Measurements from ENCODE around the gene SSTR4.

The SSTR4 gene

DNA sequence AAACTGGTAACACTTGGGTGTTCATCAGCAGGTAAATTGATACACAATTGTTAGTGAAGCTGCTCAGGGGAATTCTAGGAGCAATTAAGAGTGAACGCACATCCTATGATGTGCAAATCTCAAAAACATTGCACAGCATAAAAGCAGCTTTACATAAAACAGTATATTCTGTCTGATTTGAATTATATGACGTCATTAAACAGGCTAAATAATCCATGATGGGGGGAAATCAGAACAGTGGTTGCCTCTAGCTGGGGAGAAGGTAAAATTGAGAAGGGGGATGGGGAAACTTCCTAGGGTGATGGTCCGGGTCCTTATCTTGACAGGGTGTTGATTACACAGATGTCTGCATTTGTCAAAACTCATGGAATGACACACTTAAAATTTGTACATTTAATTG lies 31.7 kb downstream of the SSTR4 start:
- no peak overlapping the region for H3K9ac ChIP-seq (ENCODE audit: low read length in 2 of 2)
- H3K36me3 ChIP-seq (ENCODE audit: control insufficient read depth in 2 of 2, insufficient read depth in 2 of 2, low read length in 2 of 2), result no peaks in the 10 kb centered on the region
- H3K4me1 ChIP-seq (ENCODE audit: control insufficient read depth, insufficient read depth, low read length), result peaks cover 9% of the 10 kb centered on the region
- no peaks in the 10 kb centered on the region for H3K9me3 ChIP-seq (ENCODE audit: control insufficient read depth in 2 of 2, low read length in 2 of 2)
- H3K4me3 ChIP-seq (ENCODE audit: low read length in 2 of 2), result no peak overlapping the region
- no peak overlapping the region for H3K27ac ChIP-seq (ENCODE audit: low read length)
- H3K27me3 ChIP-seq (ENCODE audit: control insufficient read depth in 1 of 2, insufficient read depth in 2 of 2, low read length in 2 of 2), result peaks cover 0 to 3% of the 10 kb centered on the region in 2 donors

DNA sequence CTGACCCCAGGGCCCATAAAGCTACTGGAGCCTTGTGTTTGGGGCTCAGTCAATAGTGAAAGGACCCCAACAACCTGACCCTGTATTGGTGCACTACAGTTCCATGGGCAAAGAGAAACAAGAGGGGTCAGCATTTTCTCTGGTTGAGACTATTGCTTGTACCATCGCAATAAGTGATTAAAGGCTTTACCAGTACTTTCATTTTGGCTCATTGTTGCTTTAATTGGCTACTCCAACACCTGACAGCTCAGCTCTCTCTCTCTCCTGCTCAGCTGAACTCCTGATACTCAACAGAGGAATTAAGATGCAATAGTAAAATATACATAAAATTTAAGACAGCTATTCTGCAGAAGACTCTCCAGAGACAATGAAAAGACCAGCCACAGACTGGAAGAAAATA lies 33.2 kb downstream of the SSTR4 start:
- Histone ChIP-seq H3K4me3 (ENCODE audit: low read length in 2 of 2) (no peak overlapping the region), H3K27me3 (ENCODE audit: control insufficient read depth in 1 of 2, insufficient read depth in 2 of 2, low read length in 2 of 2) (peaks cover 0 to 3% of the 10 kb centered on the region in 2 donors), H3K36me3 (ENCODE audit: control insufficient read depth in 2 of 2, insufficient read depth in 2 of 2, low read length in 2 of 2) (no peaks in the 10 kb centered on the region), H3K4me1 (ENCODE audit: control insufficient read depth, insufficient read depth, low read length) (no peaks in the 10 kb centered on the region), H3K9ac (ENCODE audit: low read length in 2 of 2) (no peak overlapping the region), H3K9me3 (ENCODE audit: control insufficient read depth in 2 of 2, low read length in 2 of 2) (no peaks in the 10 kb centered on the region), H3K27ac (ENCODE audit: low read length) (no peak overlapping the region)

DNA sequence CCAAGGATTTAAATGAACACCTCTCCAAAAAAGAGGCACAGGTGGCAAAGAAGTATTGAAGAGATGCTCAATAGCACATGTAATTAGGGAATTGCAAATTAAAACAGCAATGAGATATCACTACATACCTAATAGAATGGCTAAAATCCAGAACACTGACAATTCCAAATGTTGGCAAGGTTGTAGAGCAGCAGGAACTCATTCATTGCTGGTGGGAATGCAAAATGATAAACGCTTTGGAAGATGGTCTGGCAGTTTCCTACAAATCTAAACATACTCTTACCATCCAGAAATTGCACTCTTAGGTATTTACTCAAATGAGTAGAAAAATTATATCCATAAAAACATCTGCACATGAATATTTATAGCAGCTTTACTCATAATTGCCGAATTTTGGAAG lies 34.0 kb downstream of the SSTR4 start:
- H3K9me3 ChIP-seq (ENCODE audit: control insufficient read depth in 2 of 2, low read length in 2 of 2), result no peaks in the 10 kb centered on the region
- no peak overlapping the region for H3K27ac ChIP-seq (ENCODE audit: low read length)
- no peaks in the 10 kb centered on the region for H3K4me1 ChIP-seq (ENCODE audit: control insufficient read depth, insufficient read depth, low read length)
- H3K36me3 ChIP-seq (ENCODE audit: control insufficient read depth in 2 of 2, insufficient read depth in 2 of 2, low read length in 2 of 2), result no peaks in the 10 kb centered on the region
- H3K9ac ChIP-seq (ENCODE audit: low read length in 2 of 2), result no peak overlapping the region
- peaks cover 0 to 3% of the 10 kb centered on the region in 2 donors for H3K27me3 ChIP-seq (ENCODE audit: control insufficient read depth in 1 of 2, insufficient read depth in 2 of 2, low read length in 2 of 2)
- H3K4me3 ChIP-seq (ENCODE audit: low read length in 2 of 2), result no peak overlapping the region

DNA sequence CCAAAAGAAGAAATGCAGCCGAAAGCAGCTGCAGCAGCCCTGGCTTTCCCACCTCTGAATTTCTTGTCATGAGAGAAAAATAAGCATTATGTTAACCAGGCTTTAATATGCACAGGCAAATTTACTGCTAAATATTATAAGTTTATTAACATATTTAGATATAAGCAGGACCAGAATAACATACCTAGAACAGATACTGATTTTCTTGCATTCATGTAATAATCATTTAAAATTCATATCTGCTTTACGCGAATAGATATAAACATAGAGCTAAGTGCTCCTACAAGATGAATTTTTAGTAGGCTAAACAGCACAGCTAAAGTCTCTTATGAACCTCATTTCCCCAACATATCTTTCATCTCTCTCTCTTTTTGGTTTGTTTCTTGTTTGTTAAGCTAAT lies 36.3 kb downstream of the SSTR4 start:
- Histone ChIP-seq H3K4me3 (ENCODE audit: low read length in 2 of 2) (no peak overlapping the region), H3K9me3 (ENCODE audit: control insufficient read depth in 2 of 2, low read length in 2 of 2) (no peaks in the 10 kb centered on the region), H3K4me1 (ENCODE audit: control insufficient read depth, insufficient read depth, low read length) (no peaks in the 10 kb centered on the region), H3K27me3 (ENCODE audit: control insufficient read depth in 1 of 2, insufficient read depth in 2 of 2, low read length in 2 of 2) (peaks cover 0 to 3% of the 10 kb centered on the region in 2 donors), H3K9ac (ENCODE audit: low read length in 2 of 2) (no peak overlapping the region), H3K27ac (ENCODE audit: low read length) (no peak overlapping the region), H3K36me3 (ENCODE audit: control insufficient read depth in 2 of 2, insufficient read depth in 2 of 2, low read length in 2 of 2) (no peaks in the 10 kb centered on the region)

DNA sequence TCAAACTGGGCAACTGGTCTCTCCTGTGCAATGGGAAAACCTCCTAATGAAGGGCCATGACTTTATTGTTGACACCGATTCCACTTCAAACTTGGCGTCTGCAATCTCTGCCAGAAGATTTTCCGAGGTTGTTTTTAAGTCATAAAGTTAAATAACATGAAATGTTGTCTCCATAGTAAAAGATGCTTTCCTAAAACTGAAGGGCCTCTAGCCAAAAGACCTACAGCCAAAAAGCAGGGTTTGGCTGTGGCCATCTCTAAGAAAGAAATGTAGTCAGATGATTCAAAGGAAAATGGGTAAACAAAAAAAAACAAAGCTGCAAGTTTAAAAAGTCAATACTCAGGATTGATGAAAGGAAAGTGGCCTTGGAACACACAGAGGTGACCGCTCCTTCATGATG lies 36.9 kb downstream of the SSTR4 start:
- Histone ChIP-seq H3K4me1 (ENCODE audit: control insufficient read depth, insufficient read depth, low read length) (no peaks in the 10 kb centered on the region), H3K9me3 (ENCODE audit: control insufficient read depth in 2 of 2, low read length in 2 of 2) (no peaks in the 10 kb centered on the region), H3K36me3 (ENCODE audit: control insufficient read depth in 2 of 2, insufficient read depth in 2 of 2, low read length in 2 of 2) (no peaks in the 10 kb centered on the region), H3K4me3 (ENCODE audit: low read length in 2 of 2) (no peak overlapping the region), H3K9ac (ENCODE audit: low read length in 2 of 2) (no peak overlapping the region), H3K27ac (ENCODE audit: low read length) (no peak overlapping the region), H3K27me3 (ENCODE audit: control insufficient read depth in 1 of 2, insufficient read depth in 2 of 2, low read length in 2 of 2) (peaks cover 0 to 3% of the 10 kb centered on the region in 2 donors)

DNA sequence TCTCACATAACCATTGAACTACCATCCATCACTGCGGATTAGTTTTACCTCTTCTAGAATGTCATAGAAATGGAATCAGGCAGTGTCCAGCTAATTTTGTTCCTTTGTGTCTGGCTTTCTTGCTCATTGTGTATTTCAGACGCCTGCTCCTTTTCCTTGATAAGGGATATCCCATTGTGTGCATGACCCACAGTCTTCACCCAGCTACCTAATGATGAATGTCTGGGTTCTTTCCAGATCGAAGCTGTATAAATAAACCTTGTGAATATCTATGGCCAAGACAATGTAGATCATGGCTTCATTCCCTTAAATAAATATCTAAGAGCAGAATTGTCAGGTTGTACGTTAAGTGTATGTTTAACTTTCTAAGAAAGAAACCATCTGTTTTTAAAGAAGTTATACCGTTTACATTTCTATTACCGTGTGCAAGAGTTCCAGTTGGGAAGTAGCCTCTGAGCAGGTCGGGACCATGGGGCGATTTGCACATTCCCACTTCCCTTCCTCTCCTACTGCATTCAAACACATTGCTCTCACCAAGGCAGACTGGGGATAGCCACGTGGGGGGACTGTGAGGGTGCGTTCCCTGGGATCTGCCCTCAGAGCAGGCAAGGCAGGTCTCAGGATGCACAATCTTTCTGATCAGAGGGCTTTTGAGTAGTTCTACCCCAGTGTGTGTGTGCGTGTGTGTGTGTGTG lies 37.9 kb downstream of the SSTR4 start:
- no peak overlapping the region for H3K4me3 ChIP-seq (ENCODE audit: low read length in 2 of 2)
- no peak overlapping the region for H3K9ac ChIP-seq (ENCODE audit: low read length in 2 of 2)
- no peaks in the 10 kb centered on the region for H3K9me3 ChIP-seq (ENCODE audit: control insufficient read depth in 2 of 2, low read length in 2 of 2)
- no peaks in the 10 kb centered on the region for H3K36me3 ChIP-seq (ENCODE audit: control insufficient read depth in 2 of 2, insufficient read depth in 2 of 2, low read length in 2 of 2)
- no peak overlapping the region for H3K27ac ChIP-seq (ENCODE audit: low read length)
- H3K4me1 ChIP-seq (ENCODE audit: control insufficient read depth, insufficient read depth, low read length), result no peaks in the 10 kb centered on the region
- no peaks in the 10 kb centered on the region for H3K27me3 ChIP-seq (ENCODE audit: control insufficient read depth in 1 of 2, insufficient read depth in 2 of 2, low read length in 2 of 2)

DNA sequence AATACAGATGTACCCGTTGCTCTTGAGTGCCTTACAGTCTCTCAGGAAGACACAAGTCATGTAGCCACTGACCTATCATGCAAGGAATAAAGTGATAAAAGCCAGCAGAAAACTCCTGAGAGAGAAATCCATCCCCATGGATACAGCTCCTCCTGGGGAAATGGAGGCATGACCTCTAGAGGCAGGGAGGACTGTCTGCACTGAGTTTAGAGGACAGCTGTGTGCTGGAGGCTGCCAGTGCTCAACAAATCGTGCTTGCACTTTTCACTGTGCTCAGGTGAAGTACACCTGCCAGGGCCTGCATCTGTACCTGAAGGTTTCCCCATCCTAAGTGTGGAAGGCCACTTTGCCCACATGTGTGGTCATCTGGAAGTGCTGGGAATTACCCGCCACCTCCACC lies 38.9 kb downstream of the SSTR4 start:
- Histone ChIP-seq H3K27ac (ENCODE audit: low read length) (no peak overlapping the region), H3K36me3 (ENCODE audit: control insufficient read depth in 2 of 2, insufficient read depth in 2 of 2, low read length in 2 of 2) (no peaks in the 10 kb centered on the region), H3K4me1 (ENCODE audit: control insufficient read depth, insufficient read depth, low read length) (no peaks in the 10 kb centered on the region), H3K9ac (ENCODE audit: low read length in 2 of 2) (no peak overlapping the region), H3K4me3 (ENCODE audit: low read length in 2 of 2) (no peak overlapping the region), H3K27me3 (ENCODE audit: control insufficient read depth in 1 of 2, insufficient read depth in 2 of 2, low read length in 2 of 2) (no peaks in the 10 kb centered on the region), H3K9me3 (ENCODE audit: control insufficient read depth in 2 of 2, low read length in 2 of 2) (no peaks in the 10 kb centered on the region)

DNA sequence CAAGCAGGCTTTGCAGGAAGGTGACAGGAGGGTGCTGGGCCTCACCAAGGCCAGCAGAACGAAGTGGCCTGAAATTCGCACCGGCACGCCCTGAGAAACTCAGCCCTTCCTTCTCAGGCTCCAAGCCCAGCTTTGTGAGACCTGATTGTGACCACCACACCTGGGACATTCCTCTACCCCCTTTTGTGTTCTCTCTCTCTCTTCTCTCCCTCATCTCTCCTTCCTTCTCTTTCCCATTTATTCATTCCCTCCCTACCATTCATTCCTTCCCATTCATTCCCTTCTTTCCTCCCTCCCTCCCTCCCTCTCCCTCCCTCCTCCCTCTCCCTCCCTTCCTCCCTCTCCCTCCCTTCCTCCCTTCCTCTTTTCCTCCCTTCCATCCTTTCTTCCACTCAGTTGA lies 42.2 kb downstream of the SSTR4 start:
- no peak overlapping the region for H3K9ac ChIP-seq (ENCODE audit: low read length in 2 of 2)
- H3K27ac ChIP-seq (ENCODE audit: low read length), result no peak overlapping the region
- H3K27me3 ChIP-seq (ENCODE audit: control insufficient read depth in 1 of 2, insufficient read depth in 2 of 2, low read length in 2 of 2), result no peaks in the 10 kb centered on the region
- H3K36me3 ChIP-seq (ENCODE audit: control insufficient read depth in 2 of 2, insufficient read depth in 2 of 2, low read length in 2 of 2), result no peaks in the 10 kb centered on the region
- H3K4me3 ChIP-seq (ENCODE audit: low read length in 2 of 2), result no peak overlapping the region
- peaks cover 5% of the 10 kb centered on the region for H3K4me1 ChIP-seq (ENCODE audit: control insufficient read depth, insufficient read depth, low read length)
- no peaks in the 10 kb centered on the region for H3K9me3 ChIP-seq (ENCODE audit: control insufficient read depth in 2 of 2, low read length in 2 of 2)

DNA sequence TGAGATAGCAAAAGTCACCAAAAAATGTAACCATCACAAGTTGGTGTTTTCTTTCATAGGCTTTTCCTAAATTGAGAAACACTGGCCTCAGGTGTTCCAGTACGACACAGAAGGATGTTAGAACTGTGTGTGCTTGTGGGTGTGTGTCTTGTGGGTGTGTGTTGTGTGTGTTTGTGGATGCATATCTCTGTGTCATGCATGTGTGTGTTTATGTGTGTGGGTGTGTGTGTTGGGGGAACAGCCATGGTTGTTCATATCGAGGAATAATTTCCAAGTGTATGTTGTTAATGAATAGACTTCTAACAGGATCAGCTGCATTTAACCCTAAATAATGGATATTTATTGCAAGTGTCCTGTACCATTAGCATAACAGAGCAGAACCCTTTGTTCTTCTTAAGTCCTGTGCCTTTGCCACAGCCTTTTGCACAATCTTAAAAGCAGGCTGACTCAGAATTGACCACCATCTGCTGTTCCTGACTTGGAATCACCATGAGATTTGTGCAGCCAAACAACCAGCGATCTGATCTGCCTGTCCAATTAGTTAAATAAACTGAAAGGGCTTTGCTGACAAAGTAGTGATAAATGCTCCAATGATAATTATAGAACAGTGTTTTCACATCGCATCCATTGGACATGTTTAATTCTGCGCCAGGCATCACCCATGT lies 43.4 kb downstream of the SSTR4 start:
- no peak overlapping the region for H3K9ac ChIP-seq (ENCODE audit: low read length in 2 of 2)
- H3K36me3 ChIP-seq (ENCODE audit: control insufficient read depth in 2 of 2, insufficient read depth in 2 of 2, low read length in 2 of 2), result no peaks in the 10 kb centered on the region
- H3K27me3 ChIP-seq (ENCODE audit: control insufficient read depth in 1 of 2, insufficient read depth in 2 of 2, low read length in 2 of 2), result no peaks in the 10 kb centered on the region
- no peak overlapping the region for H3K27ac ChIP-seq (ENCODE audit: low read length)
- peaks cover 5% of the 10 kb centered on the region for H3K4me1 ChIP-seq (ENCODE audit: control insufficient read depth, insufficient read depth, low read length)
- H3K4me3 ChIP-seq (ENCODE audit: low read length in 2 of 2), result no peak overlapping the region
- H3K9me3 ChIP-seq (ENCODE audit: control insufficient read depth in 2 of 2, low read length in 2 of 2), result no peaks in the 10 kb centered on the region

DNA sequence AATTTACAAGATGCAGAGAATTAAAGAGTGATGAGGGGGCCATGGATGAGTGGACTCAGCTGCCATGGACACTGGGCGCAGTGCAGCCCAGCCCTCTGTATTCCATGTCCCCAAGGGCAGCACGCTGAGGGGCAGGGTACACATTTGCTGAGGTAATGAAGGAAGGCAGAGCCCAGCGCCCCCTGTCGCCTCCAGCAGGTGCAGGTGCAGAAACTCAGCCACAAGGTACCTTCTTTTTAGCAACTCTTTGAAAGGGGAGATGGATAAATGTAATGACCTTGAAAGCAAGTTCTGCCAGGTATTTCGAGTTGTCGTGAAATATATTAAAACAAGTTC lies 43.9 kb downstream of the SSTR4 start:
- no peak overlapping the region for H3K9ac ChIP-seq (ENCODE audit: low read length in 2 of 2)
- H3K4me3 ChIP-seq (ENCODE audit: low read length in 2 of 2), result no peak overlapping the region
- no peaks in the 10 kb centered on the region for H3K36me3 ChIP-seq (ENCODE audit: control insufficient read depth in 2 of 2, insufficient read depth in 2 of 2, low read length in 2 of 2)
- peaks cover 5% of the 10 kb centered on the region for H3K4me1 ChIP-seq (ENCODE audit: control insufficient read depth, insufficient read depth, low read length)
- H3K27ac ChIP-seq (ENCODE audit: low read length), result no peak overlapping the region
- H3K27me3 ChIP-seq (ENCODE audit: control insufficient read depth in 1 of 2, insufficient read depth in 2 of 2, low read length in 2 of 2), result no peaks in the 10 kb centered on the region
- no peaks in the 10 kb centered on the region for H3K9me3 ChIP-seq (ENCODE audit: control insufficient read depth in 2 of 2, low read length in 2 of 2)

DNA sequence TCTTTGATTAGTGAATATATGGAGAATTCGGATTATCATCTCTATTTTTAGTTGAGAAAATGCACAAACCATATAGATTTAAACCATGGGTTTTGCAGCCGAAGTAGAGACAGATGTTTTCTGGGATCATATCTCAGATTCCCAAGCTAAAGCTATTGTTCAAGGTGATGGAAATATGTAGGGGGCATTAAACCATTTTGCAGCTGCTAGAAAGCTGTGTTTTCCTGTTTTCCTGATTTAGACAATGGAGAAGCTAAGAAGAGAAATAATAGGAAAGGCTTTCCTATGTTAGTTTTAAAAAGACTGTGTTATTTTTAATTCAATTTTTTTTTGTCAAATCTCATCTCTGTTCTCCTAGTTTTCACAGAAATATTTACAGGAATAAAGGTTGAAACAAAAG lies 44.8 kb downstream of the SSTR4 start:
- Histone ChIP-seq H3K27ac (ENCODE audit: low read length) (no peak overlapping the region), H3K4me3 (ENCODE audit: low read length in 2 of 2) (no peak overlapping the region), H3K36me3 (ENCODE audit: control insufficient read depth in 2 of 2, insufficient read depth in 2 of 2, low read length in 2 of 2) (no peaks in the 10 kb centered on the region), H3K27me3 (ENCODE audit: control insufficient read depth in 1 of 2, insufficient read depth in 2 of 2, low read length in 2 of 2) (no peaks in the 10 kb centered on the region), H3K9me3 (ENCODE audit: control insufficient read depth in 2 of 2, low read length in 2 of 2) (no peaks in the 10 kb centered on the region), H3K9ac (ENCODE audit: low read length in 2 of 2) (no peak overlapping the region), H3K4me1 (ENCODE audit: control insufficient read depth, insufficient read depth, low read length) (peaks cover 6% of the 10 kb centered on the region)
